ENCODE measurements around the gene NOL9. TPM values are rescaled to one million over a fixed set of nuclear protein-coding genes. Genes with fewer than 3 reads are reported as not detected.

The NOL9 gene
- total and polyA plus RNA-seq, 9 of the 15 experiments (the other 6 are each of a cell fraction or from before 2014, with no cell fraction given) = 5.6 to 76.5 (median 47.3) TPM

GRCh38 chr1:6602669-6603237 lies 48.4 kb upstream of the NOL9 start, which contains the start of gene KLHL21 (continued):
- no peak for TF ChIP-seq NCOA1 (IDR thresholded peaks at IDR 0.05; ENCODE audit: low read depth)
- TF ChIP-seq, protein P1, sequence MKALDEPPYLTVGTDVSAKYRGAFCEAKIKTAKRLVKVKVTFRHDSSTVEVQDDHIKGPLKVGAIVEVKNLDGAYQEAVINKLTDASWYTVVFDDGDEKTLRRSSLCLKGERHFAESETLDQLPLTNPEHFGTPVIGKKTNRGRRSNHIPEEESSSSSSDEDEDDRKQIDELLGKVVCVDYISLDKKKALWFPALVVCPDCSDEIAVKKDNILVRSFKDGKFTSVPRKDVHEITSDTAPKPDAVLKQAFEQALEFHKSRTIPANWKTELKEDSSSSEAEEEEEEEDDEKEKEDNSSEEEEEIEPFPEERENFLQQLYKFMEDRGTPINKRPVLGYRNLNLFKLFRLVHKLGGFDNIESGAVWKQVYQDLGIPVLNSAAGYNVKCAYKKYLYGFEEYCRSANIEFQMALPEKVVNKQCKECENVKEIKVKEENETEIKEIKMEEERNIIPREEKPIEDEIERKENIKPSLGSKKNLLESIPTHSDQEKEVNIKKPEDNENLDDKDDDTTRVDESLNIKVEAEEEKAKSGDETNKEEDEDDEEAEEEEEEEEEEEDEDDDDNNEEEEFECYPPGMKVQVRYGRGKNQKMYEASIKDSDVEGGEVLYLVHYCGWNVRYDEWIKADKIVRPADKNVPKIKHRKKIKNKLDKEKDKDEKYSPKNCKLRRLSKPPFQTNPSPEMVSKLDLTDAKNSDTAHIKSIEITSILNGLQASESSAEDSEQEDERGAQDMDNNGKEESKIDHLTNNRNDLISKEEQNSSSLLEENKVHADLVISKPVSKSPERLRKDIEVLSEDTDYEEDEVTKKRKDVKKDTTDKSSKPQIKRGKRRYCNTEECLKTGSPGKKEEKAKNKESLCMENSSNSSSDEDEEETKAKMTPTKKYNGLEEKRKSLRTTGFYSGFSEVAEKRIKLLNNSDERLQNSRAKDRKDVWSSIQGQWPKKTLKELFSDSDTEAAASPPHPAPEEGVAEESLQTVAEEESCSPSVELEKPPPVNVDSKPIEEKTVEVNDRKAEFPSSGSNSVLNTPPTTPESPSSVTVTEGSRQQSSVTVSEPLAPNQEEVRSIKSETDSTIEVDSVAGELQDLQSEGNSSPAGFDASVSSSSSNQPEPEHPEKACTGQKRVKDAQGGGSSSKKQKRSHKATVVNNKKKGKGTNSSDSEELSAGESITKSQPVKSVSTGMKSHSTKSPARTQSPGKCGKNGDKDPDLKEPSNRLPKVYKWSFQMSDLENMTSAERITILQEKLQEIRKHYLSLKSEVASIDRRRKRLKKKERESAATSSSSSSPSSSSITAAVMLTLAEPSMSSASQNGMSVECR (CRISPR knock-in tag; IDR thresholded peaks at IDR 0.05) = peak; percentile 80; the same call in 1 of the 2 replicates
- TF ChIP-seq KLF10 (CRISPR knock-in tag; IDR thresholded peaks at IDR 0.05) = no peak
- TF ChIP-seq JUNB (CRISPR knock-in tag; conservative IDR thresholded peaks at IDR 0.05) = no peak
- TF ChIP-seq CCAR2 (IDR thresholded peaks at IDR 0.05; ENCODE audit: low read depth, low read length) = no peak
- TF ChIP-seq MTA3 (IDR thresholded peaks at IDR 0.05; ENCODE audit: borderline replicate concordance) = peak; percentile 78; the same call in 1 of the 2 replicates
- TF ChIP-seq, protein P2, sequence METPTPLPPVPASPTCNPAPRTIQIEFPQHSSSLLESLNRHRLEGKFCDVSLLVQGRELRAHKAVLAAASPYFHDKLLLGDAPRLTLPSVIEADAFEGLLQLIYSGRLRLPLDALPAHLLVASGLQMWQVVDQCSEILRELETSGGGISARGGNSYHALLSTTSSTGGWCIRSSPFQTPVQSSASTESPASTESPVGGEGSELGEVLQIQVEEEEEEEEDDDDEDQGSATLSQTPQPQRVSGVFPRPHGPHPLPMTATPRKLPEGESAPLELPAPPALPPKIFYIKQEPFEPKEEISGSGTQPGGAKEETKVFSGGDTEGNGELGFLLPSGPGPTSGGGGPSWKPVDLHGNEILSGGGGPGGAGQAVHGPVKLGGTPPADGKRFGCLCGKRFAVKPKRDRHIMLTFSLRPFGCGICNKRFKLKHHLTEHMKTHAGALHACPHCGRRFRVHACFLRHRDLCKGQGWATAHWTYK (CRISPR knock-in tag; IDR thresholded peaks at IDR 0.05) = no peak; the same call in 1 of the 2 replicates
- peak; percentile 82; the same call in 1 of the 2 replicates for TF ChIP-seq POLR2A (conservative IDR thresholded peaks at IDR 0.05)
- no peak for TF ChIP-seq CBFA2T2 (conservative IDR thresholded peaks at IDR 0.05)
- no peak for TF ChIP-seq TCF15 (CRISPR knock-in tag; IDR thresholded peaks at IDR 0.05)
- TF ChIP-seq ZNF274 (IDR thresholded peaks at IDR 0.05; ENCODE audit: borderline replicate concordance, low read depth, low read length) = no peak
- TF ChIP-seq RBM17 (IDR thresholded peaks at IDR 0.05; ENCODE audit: borderline replicate concordance, low read depth, low read length) = no peak
- TF ChIP-seq KAT2B (IDR thresholded peaks at IDR 0.05; ENCODE audit: low read depth, low read length) = no peak
- no peak for TF ChIP-seq BRD9 (IDR thresholded peaks at IDR 0.05; ENCODE audit: low read depth, partially characterized antibody)
- no peak; the same call in 1 of the 2 replicates for TF ChIP-seq ZNF12 (CRISPR knock-in tag; IDR thresholded peaks at IDR 0.05)
- TF ChIP-seq, protein P3, sequence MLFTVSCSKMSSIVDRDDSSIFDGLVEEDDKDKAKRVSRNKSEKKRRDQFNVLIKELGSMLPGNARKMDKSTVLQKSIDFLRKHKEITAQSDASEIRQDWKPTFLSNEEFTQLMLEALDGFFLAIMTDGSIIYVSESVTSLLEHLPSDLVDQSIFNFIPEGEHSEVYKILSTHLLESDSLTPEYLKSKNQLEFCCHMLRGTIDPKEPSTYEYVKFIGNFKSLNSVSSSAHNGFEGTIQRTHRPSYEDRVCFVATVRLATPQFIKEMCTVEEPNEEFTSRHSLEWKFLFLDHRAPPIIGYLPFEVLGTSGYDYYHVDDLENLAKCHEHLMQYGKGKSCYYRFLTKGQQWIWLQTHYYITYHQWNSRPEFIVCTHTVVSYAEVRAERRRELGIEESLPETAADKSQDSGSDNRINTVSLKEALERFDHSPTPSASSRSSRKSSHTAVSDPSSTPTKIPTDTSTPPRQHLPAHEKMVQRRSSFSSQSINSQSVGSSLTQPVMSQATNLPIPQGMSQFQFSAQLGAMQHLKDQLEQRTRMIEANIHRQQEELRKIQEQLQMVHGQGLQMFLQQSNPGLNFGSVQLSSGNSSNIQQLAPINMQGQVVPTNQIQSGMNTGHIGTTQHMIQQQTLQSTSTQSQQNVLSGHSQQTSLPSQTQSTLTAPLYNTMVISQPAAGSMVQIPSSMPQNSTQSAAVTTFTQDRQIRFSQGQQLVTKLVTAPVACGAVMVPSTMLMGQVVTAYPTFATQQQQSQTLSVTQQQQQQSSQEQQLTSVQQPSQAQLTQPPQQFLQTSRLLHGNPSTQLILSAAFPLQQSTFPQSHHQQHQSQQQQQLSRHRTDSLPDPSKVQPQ (CRISPR knock-in tag; IDR thresholded peaks at IDR 0.05; ENCODE audit: borderline replicate concordance) = no peak
- peak; percentile 83 for TF ChIP-seq SUPT5H (IDR thresholded peaks at IDR 0.05)
